NCI-H748 treated with DMSO at 0.1 percent for 48 hours (cell line): ENCODE measurements around the gene ELP2.
A peak's percentile ranks its signal among the peaks of the same experiment; 100 is the strongest.

Experiments
- DNase-seq: peaks from one replicate; lab custom pipeline; 2025; lab: John Stamatoyannopoulos, UW

Gene ELP2

DNA sequence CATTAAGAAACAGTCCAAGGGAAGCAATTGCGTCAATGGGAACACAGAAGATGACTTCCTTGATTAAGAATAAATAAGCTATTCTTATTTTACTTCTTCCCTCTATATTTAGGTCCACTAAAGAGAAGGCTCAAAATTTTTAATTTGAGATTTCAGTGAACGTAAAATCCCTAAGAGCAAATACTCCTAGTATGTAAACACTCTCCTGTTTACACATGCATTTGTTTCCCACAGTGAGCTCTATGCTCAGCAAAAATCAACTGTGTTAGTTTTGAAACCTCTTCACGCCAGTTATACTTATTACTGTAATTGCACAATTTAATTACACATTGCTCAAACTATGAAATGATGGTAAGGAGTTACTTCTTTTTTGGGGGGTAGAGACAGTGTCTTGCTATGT lies 9.4 kb upstream of the ELP2 start:
- no peak for DNase-seq

GRCh38 chr18:36124841-36125240 lies 4.9 kb upstream of the ELP2 start:
- DNase-seq: no peak

- DNase-seq: no peak
Measured at GRCh38 chr18:36126668-36127067, 3.0 kb upstream of the ELP2 start.

DNA sequence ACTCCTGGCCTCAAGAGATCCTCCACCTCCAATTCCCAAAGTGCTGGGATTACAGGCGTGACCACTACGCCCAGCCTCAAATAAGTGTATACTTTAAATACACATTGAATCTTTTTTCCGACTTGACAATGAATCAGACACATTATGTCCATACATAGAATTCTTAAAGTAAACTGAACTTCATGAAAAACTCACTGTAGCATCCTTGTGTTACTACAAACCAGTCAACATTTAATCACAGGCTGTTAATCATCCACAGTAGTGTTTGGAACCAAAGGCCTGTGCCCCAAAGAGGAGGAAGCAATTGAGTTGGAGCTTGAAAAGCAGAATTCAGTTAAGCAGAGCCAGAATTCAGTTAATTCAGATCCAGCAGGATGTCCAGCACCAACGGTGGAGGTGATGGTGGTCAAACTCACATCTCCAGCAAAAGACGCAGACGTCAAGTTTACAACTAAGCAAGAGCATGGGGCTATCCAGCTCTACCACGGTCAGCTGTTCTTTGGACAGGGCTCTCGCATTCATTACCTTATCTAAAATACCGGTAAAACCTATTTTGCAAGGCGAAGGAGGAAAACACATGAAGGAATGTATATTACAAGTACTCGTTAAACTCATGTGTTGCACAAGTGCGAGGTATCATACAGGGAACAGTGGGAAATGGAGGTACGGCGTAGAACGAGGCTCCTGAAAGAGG lies 1.7 kb upstream of the ELP2 start:
- no peak for DNase-seq

DNA sequence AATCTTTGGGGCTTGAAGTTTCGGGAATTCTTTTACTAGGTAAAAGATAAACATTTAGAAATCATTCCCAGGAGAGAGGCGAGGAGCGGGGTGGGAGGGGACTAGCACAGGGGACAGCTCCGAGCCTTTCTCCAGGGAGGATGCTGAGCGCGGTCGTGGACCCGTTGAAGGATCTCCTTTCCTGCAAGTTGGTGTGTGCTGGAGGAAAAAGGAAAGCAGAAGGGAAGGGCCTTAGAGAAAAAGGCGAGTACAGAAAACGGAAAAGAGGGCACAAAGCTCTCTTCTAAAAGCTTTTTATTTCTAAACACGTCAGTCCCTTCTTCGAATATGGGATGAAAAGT lies 1.2 kb upstream of the ELP2 start:
- DNase-seq: peak; percentile 15

DNA sequence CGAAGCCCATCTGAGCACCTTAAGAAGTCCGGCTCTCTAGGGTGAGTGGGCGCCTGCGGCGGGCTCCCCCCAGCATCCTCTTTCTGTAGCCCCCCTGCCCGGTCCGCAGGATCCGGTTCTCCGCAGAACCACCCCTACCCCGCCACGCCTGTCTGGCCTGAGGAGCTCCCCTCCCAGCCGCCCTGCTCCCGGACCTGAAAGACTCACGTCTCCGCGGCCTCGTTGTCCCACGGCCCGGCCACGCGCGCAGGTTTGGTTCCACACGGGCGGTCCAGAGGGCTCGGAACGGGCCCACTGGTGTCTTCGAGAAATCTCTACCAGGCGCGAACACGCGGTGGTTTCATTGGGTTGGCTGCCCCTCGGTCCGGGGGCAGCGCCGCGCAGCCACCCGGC lies 796 bp upstream of the ELP2 start:
- DNase-seq: no peak

DNA sequence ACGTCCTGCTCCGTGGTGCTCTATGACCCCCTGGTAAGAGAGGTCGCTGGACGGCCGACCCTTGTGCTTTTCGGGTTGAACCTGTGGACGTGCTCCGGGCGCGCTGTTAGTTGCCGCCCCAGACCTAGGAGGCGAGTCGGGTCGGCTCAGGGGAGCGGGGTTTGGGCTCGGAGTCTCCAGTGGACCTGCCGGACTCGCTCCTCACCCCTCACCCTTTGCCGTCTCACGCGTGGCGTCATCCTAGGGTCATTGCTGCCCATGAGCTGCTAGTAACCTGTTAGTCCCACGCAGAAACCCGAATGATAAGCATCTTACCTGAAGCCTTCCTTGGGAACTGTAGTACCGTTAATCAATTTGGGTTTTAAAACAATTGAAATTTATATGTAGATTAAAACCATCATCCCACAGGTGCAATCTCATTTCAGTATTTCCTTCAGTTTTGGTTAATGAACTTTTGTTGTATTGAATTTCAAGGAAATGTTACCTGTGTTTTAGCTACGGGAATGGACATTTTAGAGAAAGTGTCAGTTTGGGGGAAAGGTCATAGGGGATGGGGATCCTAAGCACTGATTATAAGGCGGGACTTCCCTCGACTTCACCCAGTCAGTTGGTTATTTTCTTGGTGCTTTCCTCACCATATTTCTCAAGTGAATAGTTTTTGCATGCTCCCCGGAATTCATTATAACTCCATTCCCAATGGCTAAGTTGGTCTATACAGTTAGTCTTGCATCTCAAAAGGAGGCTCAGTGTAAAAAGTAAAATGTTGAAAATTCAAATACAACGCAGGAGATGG lies 536 bp downstream of the ELP2 start:
- DNase-seq: no peak

- DNase-seq: no peak
Measured at GRCh38 chr18:36130883-36131653, 1.4 kb downstream of the ELP2 start.

DNA sequence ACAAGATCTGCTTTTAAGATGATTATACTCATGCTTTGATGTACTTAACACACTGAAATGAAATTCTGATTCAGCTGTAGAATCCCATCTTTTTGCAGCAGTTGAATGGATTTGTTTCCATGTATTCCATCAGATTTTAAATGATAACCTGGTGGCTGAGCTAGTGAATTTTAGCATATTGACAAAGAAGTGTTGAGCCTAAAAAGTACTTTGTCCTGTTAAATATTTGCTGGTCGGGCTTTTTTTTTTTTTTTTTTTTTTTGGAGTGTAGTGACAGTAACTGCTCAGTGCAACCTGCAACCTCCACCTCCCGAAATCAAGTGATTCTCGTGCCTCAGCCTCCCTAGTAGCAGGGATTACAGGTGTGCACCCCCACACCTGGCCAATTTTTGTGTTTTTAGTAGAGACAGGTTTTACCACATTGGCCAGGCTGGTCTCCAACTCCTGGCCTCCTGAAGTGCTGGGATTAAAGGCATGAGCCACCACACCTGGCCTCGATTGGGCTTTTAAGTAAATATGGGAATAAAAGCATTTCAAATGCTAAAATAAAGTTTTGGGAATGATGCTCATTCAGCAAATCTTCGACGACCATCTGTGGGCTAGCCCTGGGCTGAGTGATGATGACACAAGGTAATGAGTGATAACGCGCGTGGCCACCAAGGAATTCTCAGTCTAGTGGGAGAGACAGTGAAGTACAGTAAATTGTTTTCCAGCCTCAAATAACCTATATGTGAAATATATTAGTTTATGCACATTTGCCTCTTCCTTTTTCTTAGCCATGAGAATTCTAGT lies 2.2 kb downstream of the ELP2 start:
- DNase-seq: no peak

- no peak for DNase-seq
Measured at GRCh38 chr18:36132756-36133155, 3.1 kb downstream of the ELP2 start.

DNA sequence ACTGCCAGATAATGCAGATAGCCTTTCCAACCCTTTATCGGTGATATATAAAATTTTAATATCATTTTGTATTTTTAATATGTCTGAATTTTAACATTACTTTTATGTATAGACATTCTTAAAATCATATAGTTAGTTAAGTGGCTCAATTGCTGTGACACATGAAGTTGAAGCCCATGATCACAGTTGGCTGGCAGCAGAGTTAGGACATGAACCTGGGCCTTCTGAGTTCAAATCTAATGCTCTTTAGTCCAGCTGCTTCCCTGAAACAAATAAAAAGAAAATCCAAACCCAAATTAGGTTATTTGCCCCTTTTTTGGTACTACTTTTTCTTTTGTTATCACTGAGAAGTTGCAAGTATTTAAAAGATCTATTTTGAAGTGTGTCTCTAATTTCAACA lies 5.6 kb downstream of the ELP2 start:
- no peak for DNase-seq

GRCh38 chr18:36139245-36139644 lies 9.5 kb downstream of the ELP2 start:
- no peak for DNase-seq

DNA sequence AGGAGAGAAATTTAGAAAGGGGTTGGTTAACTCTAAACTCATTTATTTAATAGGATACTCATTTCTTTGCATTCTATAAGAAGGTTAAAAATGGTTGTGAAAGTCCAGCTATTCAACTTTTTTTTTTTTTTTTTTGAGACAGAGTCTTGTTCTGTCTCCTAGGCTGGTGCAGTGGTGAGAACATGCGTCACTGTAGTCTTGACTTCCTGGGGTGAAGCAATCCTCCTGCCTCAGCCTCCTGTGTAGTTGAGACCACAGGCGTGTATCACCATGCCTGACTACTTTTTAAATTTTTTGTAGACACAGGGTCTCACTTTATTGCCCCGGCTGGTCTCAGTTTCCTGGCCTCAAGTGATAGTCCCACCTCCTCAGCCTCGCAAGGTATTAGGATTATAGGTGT lies 11.9 kb downstream of the ELP2 start:
- DNase-seq: no peak

DNA sequence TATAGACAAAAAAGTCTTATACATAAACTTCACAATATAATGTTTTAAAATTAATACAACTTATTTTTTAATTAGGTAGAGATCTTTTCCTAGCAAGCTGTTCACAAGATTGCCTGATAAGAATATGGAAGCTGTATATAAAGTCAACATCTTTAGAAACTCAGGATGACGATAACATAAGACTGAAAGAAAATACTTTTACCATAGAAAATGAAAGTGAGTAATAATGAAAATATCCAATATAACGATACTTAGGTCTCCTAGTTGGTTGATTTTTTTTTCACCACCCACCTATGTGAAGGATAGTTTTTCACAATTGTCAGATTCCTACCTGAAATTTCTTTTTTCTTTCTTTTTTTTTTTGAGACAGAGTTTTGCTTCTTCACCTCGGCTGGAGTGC lies 13.1 kb downstream of the ELP2 start:
- no peak for DNase-seq

GRCh38 chr18:36143391-36143790 lies 13.7 kb downstream of the ELP2 start:
- DNase-seq: no peak

DNA sequence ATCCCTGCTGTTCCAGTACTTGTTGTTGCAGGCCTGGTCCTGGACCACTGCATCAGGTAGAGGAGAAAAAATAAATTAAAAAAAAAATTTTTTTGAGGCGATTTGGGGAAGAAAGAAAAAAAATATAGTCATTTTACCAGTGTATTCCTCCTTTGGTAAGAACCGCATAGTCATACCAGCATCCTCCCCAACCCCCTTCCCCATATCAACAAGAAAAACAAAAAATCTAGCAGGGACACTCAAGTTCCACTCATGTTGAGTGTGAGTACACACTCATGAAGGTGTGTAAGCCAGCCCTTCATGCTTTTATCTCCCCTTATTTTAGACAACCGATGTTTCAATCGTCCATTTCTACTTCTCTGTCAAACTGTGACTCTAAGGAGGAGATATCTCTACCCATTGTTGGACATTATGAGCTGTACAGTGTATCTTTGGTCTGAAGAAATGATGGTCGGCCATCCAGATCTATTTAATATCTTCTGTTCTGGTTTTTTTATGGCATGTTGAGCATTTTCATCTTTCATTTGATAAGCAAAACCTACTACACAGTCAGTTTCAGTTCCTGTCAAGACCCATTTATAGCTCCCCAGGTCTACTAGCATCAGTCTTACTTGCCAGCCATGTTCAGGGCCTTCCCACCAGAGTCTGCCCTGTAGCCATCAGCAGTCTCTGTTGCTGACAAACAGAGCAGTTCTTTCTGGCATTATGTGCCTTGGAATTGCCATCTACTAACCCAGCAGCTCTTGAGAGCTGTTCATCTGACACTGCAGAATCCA lies 20.0 kb downstream of the ELP2 start:
- DNase-seq: no peak

- no peak for DNase-seq
Measured at GRCh38 chr18:36152781-36153180, 23.1 kb downstream of the ELP2 start.

- DNase-seq: no peak
Measured at GRCh38 chr18:36153203-36153602, 23.5 kb downstream of the ELP2 start.

- DNase-seq: no peak
Measured at GRCh38 chr18:36153771-36154170, 24.1 kb downstream of the ELP2 start.

DNA sequence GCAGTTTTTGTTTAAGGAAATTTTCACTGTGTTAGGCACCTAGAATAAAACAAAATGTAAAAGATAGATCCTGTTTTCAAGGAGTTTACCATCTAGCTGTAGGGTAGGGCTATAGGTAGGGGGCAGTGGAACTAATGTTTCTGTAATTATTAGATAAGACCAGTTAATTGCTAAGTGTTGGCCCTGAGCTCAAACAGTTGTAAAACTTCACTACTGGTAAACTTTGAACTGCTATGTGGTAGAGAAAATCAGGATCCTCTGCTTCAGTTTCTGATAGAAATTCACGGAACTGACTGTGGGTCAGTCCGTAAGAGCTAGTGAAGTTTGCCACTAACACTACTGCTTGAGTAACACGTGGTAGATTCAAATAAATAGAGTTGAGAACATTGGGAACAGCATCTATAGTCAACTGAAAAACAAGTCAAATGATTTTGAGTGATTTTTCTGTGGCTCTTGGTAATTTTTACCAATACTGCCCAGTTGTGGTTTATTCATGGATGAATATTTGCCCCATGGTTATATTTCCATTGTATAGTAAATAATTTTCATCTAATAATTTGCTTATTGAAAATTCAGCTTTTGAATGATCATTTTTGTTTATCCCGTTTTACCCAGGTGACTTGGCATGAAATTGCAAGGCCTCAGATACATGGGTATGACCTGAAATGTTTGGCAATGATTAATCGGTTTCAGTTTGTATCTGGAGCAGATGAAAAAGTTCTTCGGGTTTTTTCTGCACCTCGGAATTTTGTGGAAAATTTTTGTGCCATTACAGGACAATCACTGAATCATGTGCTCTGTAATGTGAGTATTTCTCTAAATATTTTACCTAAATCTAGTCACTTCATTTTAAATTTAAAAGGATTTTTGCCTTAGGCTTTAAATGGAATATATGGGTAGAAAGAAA lies 26.4 kb downstream of the ELP2 start:
- no peak for DNase-seq
